K562 (cell line): ENCODE results near the gene APOM. TPM values are rescaled to one million over a fixed set of nuclear protein-coding genes. Genes with fewer than 3 reads are reported as not detected.

Source experiments
- ATF7 ChIP-seq: fragments of 450-650 bp; IDR thresholded peaks from 2 replicates; pipeline ENCODE4 v1.7.1; 2014; ENCODE audit warnings: mild to moderate bottlenecking, moderate library complexity
- CREB3 ChIP-seq: fragments of 450-650 bp; conservative IDR thresholded peaks from 2 replicates; pipeline ENCODE4 v1.6.1; 2016; ENCODE audit warnings: missing genetic modification characterization, low read depth, mild to moderate bottlenecking, missing compliant biosample characterization, moderate library complexity
- ELF4 ChIP-seq: fragments of 450-650 bp; formaldehyde crosslinking; IDR thresholded peaks from 2 replicates; pipeline ENCODE4 v1.4.0; 2022; ENCODE audit warnings: missing genetic modification characterization
- FIP1L1 ChIP-seq: fragments of 200-400 bp; formaldehyde crosslinking; IDR thresholded peaks from 2 replicates; pipeline ENCODE4 v1.6.1; 2018; ENCODE audit warnings: mild to moderate bottlenecking, low read depth, low read length; ENCODE audit not compliant: poor library complexity, severe bottlenecking
- FUS ChIP-seq: fragments of 200-400 bp; formaldehyde crosslinking; optimal IDR thresholded peaks from 2 replicates; pipeline ENCODE3; 2017; ENCODE audit warnings: low read depth, low read length
- GTF2E2 ChIP-seq: fragments of 200-800 bp; sonication (Bioruptor generic); IDR thresholded peaks from 2 replicates; pipeline ENCODE4 v1.6.1; 2016; ENCODE audit warnings: missing genetic modification characterization, missing compliant biosample characterization
- HBP1 ChIP-seq: fragments of 450-650 bp; formaldehyde crosslinking; IDR thresholded peaks from 2 replicates; pipeline ENCODE4 v1.4.0; 2022; ENCODE audit warnings: missing genetic modification characterization
- HINFP ChIP-seq: fragments of 450-650 bp; conservative IDR thresholded peaks from 2 replicates; pipeline ENCODE4 v1.6.1; 2016; ENCODE audit warnings: missing genetic modification characterization, low read depth, mild to moderate bottlenecking, control low read depth, missing compliant biosample characterization
- NR1H2 ChIP-seq: sonication (generic); formaldehyde crosslinking; IDR thresholded peaks from 2 replicates; pipeline ENCODE4 v1.4.0; 2020; ENCODE audit warnings: mild to moderate bottlenecking, missing genetic modification reagents
- OTX1 ChIP-seq: fragments of 450-650 bp; formaldehyde crosslinking; IDR thresholded peaks from 2 replicates; pipeline ENCODE4 v1.4.0; 2022; ENCODE audit warnings: mild to moderate bottlenecking
- PREB ChIP-seq: sonication (generic); formaldehyde crosslinking; IDR thresholded peaks from 2 replicates; pipeline ENCODE4 v1.8.1; 2023; ENCODE audit warnings: mild to moderate bottlenecking, missing genetic modification reagents
- SMAD2 ChIP-seq: fragments of 150-350 bp; IDR thresholded peaks from 2 replicates; pipeline ENCODE4 v1.6.1; 2014; ENCODE audit warnings: low read depth, mild to moderate bottlenecking, low read length
- TFAM ChIP-seq: fragments of 250-450 bp; sonication (Bioruptor Pico); conservative IDR thresholded peaks from 2 replicates; pipeline ENCODE4 v1.5.0; 2021; ENCODE audit warnings: mild to moderate bottlenecking, moderate library complexity
- TRIM24 ChIP-seq, 2 experiments: fragments of 450-650 bp; IDR thresholded peaks; 2 replicates each; pipeline ENCODE4 v1.6.1; 2016
- ZBTB12 ChIP-seq: fragments of 250-450 bp; sonication (Bioruptor Pico); IDR thresholded peaks from 2 replicates; pipeline ENCODE4 v1.4.0; 2020
- ZFX ChIP-seq: sonication (generic); formaldehyde crosslinking; IDR thresholded peaks from 2 replicates; pipeline ENCODE4 v1.8.0; 2022; ENCODE audit warnings: mild to moderate bottlenecking, missing genetic modification reagents, moderate library complexity
- ZNF140 ChIP-seq: fragments of 250-450 bp; sonication (Bioruptor Pico); IDR thresholded peaks from 2 replicates; pipeline ENCODE4 v1.8.0; 2021; ENCODE audit warnings: moderate library complexity, mild to moderate bottlenecking, inconsistent platforms
- ZNF175 ChIP-seq: fragments of 200-800 bp; sonication (Bioruptor generic); IDR thresholded peaks from 2 replicates; pipeline ENCODE4 v1.6.1; 2016; ENCODE audit warnings: low read depth, mild to moderate bottlenecking, missing genetic modification characterization, missing compliant biosample characterization
- ZNF436 ChIP-seq: fragments of 250-450, 450-650 bp; sonication (Bioruptor Pico); formaldehyde crosslinking; IDR thresholded peaks from 2 replicates; pipeline ENCODE4 v1.7.0; 2020; ENCODE audit warnings: mild to moderate bottlenecking
- ZNF740 ChIP-seq, 3 experiments: fragments of 200-800 bp in 1 of 3; sonication (Bioruptor generic) in 1 of 3; sonication (generic) in 1 of 3; formaldehyde crosslinking in 1 of 3; IDR thresholded peaks; 2 replicates each; pipeline versions ENCODE4 v1.6.1 to v1.8.0; 2016 to 2022; ENCODE audit warnings: mild to moderate bottlenecking in 2 of 3, missing compliant biosample characterization in 2 of 3, missing genetic modification characterization in 2 of 3, missing genetic modification reagents in 1 of 3
- polyA plus RNA-seq, 8 experiments: library from polyadenylated mRNA; depleted of rRNA in 4 of 8; stranded (reverse) in 5 of 8; unstranded in 3 of 8; fragments of >200 nt; fragmentation: Nextera tagmentation in 2 of 8; fragmentation: Illumina TruSeq in 1 of 8; extraction: Ambion mirVana in 2 of 8; extraction: Trizol in 1 of 8; gene quantifications; 2 replicates each; pipeline versions ENCODE4 v1.2.1 to v1.2.3, GENCODE V29; 2011 to 2014; ENCODE audit warnings: inconsistent platforms in 1 of 8, missing spikeins in 1 of 8
- total RNA-seq, 7 experiments: library from RNA; depleted of rRNA in 6 of 7; stranded (reverse); fragments of >200 nt in 6 of 7; fragmentation: Illumina TruSeq in 2 of 7; extraction: Trizol in 2 of 7; gene quantifications; 2 replicates each; pipeline versions ENCODE4 v1.2.1 to v1.2.3, GENCODE V29; 2011 to 2021; ENCODE audit warnings: low replicate concordance in 1 of 7

The APOM gene
- total and polyA plus RNA-seq, 9 of the 15 experiments (the other 6 are each of a cell fraction or from before 2014, with no cell fraction given): 5.7 to 24.3 (median 10.4) TPM

- TF ChIP-seq FIP1L1: no peak
- TF ChIP-seq SMAD2: no peak
- TF ChIP-seq HINFP: no peak
- TF ChIP-seq TRIM24 (IDR thresholded peaks at IDR 0.05): peak in 1 of 2 experiments; percentile 8; a peak in 1 of 4 replicates
- no peak for TF ChIP-seq ZNF436
- no peak for TF ChIP-seq TFAM
- TF ChIP-seq NR1H2 (CRISPR knock-in tag): no peak
- peak; percentile 56; the same call in 1 of the 2 replicates for TF ChIP-seq GTF2E2
- no peak for TF ChIP-seq CREB3 (tag)
- peak; percentile 100 for TF ChIP-seq ATF7
- TF ChIP-seq HBP1: peak; percentile 97
- TF ChIP-seq ELF4 (CRISPR knock-in tag): peak; percentile 96
- TF ChIP-seq OTX1 (CRISPR knock-in tag): peak; percentile 97
- no peak for TF ChIP-seq PREB (CRISPR knock-in tag)
- TF ChIP-seq ZNF740 (CRISPR knock-in tag; IDR thresholded peaks at IDR 0.05): no peak
- TF ChIP-seq ZNF740 (tag; IDR thresholded peaks at IDR 0.05): no peak
- TF ChIP-seq ZNF140: no peak
- no peak for TF ChIP-seq FUS
- peak; percentile 84 for TF ChIP-seq ZBTB12 (CRISPR knock-in tag)
- TF ChIP-seq ZFX (CRISPR knock-in tag): peak; percentile 75; the same call in 1 of the 2 replicates
- no peak; the same call in 1 of the 2 replicates for TF ChIP-seq ZNF175 (CRISPR knock-in tag)
Measured at GRCh38 chr6:31619805-31620585, 35.7 kb upstream of the APOM start (continued).
